ENCODE results near the gene SCYGR5.

Gene SCYGR5

DNA sequence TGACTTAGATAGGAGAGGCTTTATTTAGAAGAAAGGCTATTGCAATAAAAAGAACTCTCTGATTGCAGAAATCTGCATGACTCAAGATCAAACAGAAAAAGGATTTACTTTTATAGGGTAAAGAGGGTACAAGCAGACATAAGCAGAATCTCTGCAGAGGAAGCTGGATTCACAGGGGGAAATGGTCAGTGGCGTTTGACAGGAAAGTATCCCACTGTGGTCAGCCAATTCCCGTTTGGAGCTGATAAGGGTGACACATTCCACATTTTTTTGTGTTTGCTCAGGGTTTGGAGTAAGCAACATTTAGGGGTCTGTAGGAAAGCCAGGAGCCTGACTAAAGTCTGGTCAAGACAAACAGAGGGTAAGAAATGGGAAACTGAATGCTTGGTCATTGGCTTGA is 23.9 kb upstream of the SCYGR5 start:
- H3F3A ChIP-seq (ENCODE audit: insufficient read depth): no peaks in the 10 kb centered on the region
- no peak overlapping the region for H3K4me3 ChIP-seq (ENCODE audit: insufficient read depth, low read length, poor library complexity, severe bottlenecking)
- H3K4me2 ChIP-seq (ENCODE audit: low read depth, low read length, poor library complexity, severe bottlenecking): no peak overlapping the region
- H2AFZ ChIP-seq (ENCODE audit: low read depth, low read length, severe bottlenecking): no peak overlapping the region
- H3K9ac ChIP-seq (ENCODE audit: low read length): no peak overlapping the region
- no peak overlapping the region for H3K27ac ChIP-seq (ENCODE audit: low read depth, low read length)
- H3K36me3 ChIP-seq (ENCODE audit: low read length): no peaks in the 10 kb centered on the region
- TF ChIP-seq, protein P1, sequence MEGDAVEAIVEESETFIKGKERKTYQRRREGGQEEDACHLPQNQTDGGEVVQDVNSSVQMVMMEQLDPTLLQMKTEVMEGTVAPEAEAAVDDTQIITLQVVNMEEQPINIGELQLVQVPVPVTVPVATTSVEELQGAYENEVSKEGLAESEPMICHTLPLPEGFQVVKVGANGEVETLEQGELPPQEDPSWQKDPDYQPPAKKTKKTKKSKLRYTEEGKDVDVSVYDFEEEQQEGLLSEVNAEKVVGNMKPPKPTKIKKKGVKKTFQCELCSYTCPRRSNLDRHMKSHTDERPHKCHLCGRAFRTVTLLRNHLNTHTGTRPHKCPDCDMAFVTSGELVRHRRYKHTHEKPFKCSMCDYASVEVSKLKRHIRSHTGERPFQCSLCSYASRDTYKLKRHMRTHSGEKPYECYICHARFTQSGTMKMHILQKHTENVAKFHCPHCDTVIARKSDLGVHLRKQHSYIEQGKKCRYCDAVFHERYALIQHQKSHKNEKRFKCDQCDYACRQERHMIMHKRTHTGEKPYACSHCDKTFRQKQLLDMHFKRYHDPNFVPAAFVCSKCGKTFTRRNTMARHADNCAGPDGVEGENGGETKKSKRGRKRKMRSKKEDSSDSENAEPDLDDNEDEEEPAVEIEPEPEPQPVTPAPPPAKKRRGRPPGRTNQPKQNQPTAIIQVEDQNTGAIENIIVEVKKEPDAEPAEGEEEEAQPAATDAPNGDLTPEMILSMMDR (IDR thresholded peaks at IDR 0.05; ENCODE audit: insufficient read depth, low read length, poor library complexity, severe bottlenecking): no peak
- no peak for TF ChIP-seq EZH2phosphoT487 (conservative IDR thresholded peaks at IDR 0.05; ENCODE audit: low read length)
- H3K9me3 ChIP-seq (ENCODE audit: insufficient read depth, low read length): no peaks in the 10 kb centered on the region
- H3K79me2 ChIP-seq (ENCODE audit: insufficient read depth, low read length): no peaks in the 10 kb centered on the region
- no peaks in the 10 kb centered on the region for H3K27me3 ChIP-seq (ENCODE audit: low read length)
- no peaks in the 10 kb centered on the region for H3K9me2 ChIP-seq (replicated peaks; ENCODE audit: insufficient read depth, low read length)
- no peaks in the 10 kb centered on the region for H4K20me1 ChIP-seq (ENCODE audit: low read depth, low read length)

DNA sequence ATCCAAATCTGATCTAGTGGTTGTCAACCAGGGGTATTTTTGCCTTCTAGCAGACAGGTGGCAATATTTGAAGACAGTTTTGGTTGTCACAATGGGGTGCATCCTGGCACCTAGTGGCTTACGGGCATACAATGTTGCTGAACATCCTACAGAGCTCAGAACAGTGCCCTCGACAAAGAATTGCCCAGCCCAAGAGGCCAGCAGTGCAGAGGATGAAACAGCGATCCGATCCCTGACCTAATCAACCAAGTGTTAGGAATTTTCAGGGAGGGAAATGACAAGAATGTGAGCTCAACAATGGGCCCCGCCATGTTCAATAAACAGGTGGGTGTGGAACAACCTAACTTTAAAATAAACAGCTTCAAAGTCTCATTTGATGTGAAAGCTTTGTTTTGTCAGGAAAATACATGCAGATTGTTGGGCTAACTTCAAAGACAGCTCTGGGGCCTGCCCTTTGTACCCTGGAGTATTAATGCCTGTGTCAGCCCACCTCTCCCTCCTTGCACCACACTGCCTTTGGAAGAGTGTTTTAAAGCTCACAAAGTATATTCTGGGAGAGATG is 22.5 kb upstream of the SCYGR5 start:
- Histone ChIP-seq H3K4me3 (ENCODE audit: insufficient read depth, low read length, poor library complexity, severe bottlenecking) (no peak overlapping the region), H3K27ac (ENCODE audit: low read depth, low read length) (no peak overlapping the region), H3K9me3 (ENCODE audit: insufficient read depth, low read length) (no peaks in the 10 kb centered on the region), H3K79me2 (ENCODE audit: insufficient read depth, low read length) (no peaks in the 10 kb centered on the region), H3F3A (ENCODE audit: insufficient read depth) (no peaks in the 10 kb centered on the region), H3K9ac (ENCODE audit: low read length) (no peak overlapping the region), H3K27me3 (ENCODE audit: low read length) (no peaks in the 10 kb centered on the region), H2AFZ (ENCODE audit: low read depth, low read length, severe bottlenecking) (no peak overlapping the region), H4K20me1 (ENCODE audit: low read depth, low read length) (no peaks in the 10 kb centered on the region), H3K36me3 (ENCODE audit: low read length) (no peaks in the 10 kb centered on the region), H3K9me2 (replicated peaks; ENCODE audit: insufficient read depth, low read length) (no peaks in the 10 kb centered on the region), H3K4me2 (ENCODE audit: low read depth, low read length, poor library complexity, severe bottlenecking) (no peak overlapping the region)
- TF ChIP-seq, protein P1 (IDR thresholded peaks at IDR 0.05; ENCODE audit: insufficient read depth, low read length, poor library complexity, severe bottlenecking): no peak
- no peak for TF ChIP-seq EZH2phosphoT487 (conservative IDR thresholded peaks at IDR 0.05; ENCODE audit: low read length)

- no peaks in the 10 kb centered on the region for H3K79me2 ChIP-seq (ENCODE audit: insufficient read depth, low read length)
- H2AFZ ChIP-seq (ENCODE audit: low read depth, low read length, severe bottlenecking): no peak overlapping the region
- no peaks in the 10 kb centered on the region for H3F3A ChIP-seq (ENCODE audit: insufficient read depth)
- H4K20me1 ChIP-seq (ENCODE audit: low read depth, low read length): no peaks in the 10 kb centered on the region
- no peaks in the 10 kb centered on the region for H3K27me3 ChIP-seq (ENCODE audit: low read length)
- TF ChIP-seq, protein P1 (IDR thresholded peaks at IDR 0.05; ENCODE audit: insufficient read depth, low read length, poor library complexity, severe bottlenecking): no peak
- no peak for TF ChIP-seq EZH2phosphoT487 (conservative IDR thresholded peaks at IDR 0.05; ENCODE audit: low read length)
- no peaks in the 10 kb centered on the region for H3K9me2 ChIP-seq (replicated peaks; ENCODE audit: insufficient read depth, low read length)
- no peak overlapping the region for H3K4me3 ChIP-seq (ENCODE audit: insufficient read depth, low read length, poor library complexity, severe bottlenecking)
- H3K27ac ChIP-seq (ENCODE audit: low read depth, low read length): no peak overlapping the region
- no peaks in the 10 kb centered on the region for H3K9me3 ChIP-seq (ENCODE audit: insufficient read depth, low read length)
- H3K4me2 ChIP-seq (ENCODE audit: low read depth, low read length, poor library complexity, severe bottlenecking): no peak overlapping the region
- no peak overlapping the region for H3K9ac ChIP-seq (ENCODE audit: low read length)
- H3K36me3 ChIP-seq (ENCODE audit: low read length): no peaks in the 10 kb centered on the region
Observed at GRCh38 chr2:227653419-227653818, 13.2 kb upstream of the SCYGR5 start.
